D721Med (cell line): ENCODE results near the gene NFKBIZ.

Experiments
- DNase-seq: peaks from one replicate; pipeline ENCODE4 v3.0.0; 2011; ENCODE audit warnings: low spot score; ENCODE audit not compliant: insufficient read length
- FAIRE-seq: peaks from 2 replicates; lab custom pipeline; 2011; peaks lifted over from hg19 to GRCh38; lab: Jason Lieb, UNC
- TF ChIP-seq, protein P1 (sequence below): IDR thresholded peaks from 2 replicates; pipeline ENCODE4 v1.5.1; 2012; ENCODE audit warnings: mild to moderate bottlenecking, control low read depth; ENCODE audit not compliant: insufficient read depth; ENCODE audit errors: missing control alignments

Gene NFKBIZ

DNA sequence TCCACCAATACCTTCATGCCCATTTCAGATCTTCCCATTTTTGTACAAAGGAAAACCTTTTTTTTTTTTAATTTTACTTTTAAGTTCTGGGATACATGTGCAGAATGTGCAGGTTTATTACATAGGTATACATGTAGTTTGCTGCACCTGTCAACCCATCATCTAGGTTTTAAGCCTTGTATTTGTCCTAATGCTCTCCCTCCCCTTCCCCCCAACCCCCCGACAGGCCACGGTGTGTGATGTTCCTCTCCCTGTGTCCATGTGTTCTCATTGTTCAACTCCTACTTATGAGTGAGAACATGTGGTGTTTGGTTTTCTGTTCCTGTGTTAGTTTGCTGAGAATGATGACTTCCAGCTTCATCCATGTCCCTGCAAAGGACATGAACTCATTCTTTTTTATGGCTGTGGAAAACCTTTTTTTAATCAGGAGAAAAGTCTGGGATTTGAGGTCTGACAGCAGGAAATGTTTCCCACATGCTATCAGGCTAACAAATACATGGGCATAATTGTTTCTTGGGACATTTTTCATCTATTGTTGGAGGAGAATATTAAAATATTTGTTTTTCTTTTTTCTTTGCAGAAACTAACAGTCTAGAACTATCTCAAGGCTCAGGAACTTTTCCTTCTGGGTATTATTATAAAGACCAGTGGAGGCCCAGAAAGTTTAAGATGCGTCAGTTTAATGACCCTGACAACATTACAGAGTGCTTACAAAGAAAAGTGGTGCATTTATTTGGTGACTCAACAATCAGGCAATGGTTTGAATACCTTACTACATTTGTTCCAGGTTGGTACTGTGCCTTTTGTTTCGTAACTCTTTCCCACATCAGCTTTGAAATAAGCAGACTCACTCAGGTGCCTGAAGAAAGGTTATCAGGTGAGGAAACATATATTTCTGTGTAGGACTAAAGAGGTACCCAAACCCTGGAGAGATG is 32.8 kb upstream of the NFKBIZ start:
- FAIRE-seq (no peak), DNase-seq (no peak)
- TF ChIP-seq, protein P1, sequence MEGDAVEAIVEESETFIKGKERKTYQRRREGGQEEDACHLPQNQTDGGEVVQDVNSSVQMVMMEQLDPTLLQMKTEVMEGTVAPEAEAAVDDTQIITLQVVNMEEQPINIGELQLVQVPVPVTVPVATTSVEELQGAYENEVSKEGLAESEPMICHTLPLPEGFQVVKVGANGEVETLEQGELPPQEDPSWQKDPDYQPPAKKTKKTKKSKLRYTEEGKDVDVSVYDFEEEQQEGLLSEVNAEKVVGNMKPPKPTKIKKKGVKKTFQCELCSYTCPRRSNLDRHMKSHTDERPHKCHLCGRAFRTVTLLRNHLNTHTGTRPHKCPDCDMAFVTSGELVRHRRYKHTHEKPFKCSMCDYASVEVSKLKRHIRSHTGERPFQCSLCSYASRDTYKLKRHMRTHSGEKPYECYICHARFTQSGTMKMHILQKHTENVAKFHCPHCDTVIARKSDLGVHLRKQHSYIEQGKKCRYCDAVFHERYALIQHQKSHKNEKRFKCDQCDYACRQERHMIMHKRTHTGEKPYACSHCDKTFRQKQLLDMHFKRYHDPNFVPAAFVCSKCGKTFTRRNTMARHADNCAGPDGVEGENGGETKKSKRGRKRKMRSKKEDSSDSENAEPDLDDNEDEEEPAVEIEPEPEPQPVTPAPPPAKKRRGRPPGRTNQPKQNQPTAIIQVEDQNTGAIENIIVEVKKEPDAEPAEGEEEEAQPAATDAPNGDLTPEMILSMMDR, result no peak

DNA sequence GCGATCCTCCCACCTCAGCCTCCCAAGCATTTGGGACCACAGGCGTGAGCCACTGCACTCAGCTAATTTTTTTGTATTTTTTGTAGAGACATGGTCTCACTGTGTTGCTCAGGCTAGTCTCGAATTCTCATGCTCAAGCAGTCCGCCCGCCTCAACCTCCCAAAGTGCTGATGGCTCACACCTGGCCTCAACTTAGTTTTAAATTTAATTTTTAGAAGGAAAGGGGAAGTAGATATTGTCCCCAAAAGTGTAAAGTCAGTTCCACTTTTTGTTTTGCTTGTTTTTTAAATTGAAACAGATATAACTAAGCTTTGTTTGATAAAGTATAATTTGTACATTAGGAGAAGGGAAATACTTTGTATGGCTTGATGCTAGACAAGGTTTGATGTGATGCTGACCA is 31.3 kb upstream of the NFKBIZ start:
- no peak for FAIRE-seq
- DNase-seq, result no peak
- TF ChIP-seq, protein P1, result no peak

DNA sequence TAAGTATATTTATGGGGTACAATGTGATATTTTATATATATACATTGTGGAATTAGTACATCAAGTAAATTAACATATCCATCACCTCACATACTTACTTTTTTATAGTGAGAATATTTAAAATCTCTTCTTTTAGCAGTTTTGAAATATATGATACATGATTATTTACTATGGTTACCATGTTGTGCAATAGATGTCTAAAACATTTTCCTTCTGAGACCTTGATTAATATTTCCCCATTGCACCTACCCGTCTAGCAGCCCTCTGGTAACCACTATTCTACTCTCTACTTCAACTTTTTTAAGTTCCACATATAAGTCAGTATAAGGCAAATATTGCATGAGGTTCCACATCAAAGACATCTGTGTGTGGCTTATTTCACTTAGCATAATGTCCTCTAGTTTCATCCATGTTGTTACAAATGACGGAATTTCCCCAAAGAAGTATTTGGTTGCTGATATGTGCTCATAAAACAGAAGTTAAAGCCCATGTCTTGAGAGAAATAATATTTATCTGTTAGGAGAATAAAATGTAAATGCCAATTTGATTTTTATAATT is 29.6 kb upstream of the NFKBIZ start:
- no peak for DNase-seq
- no peak for FAIRE-seq
- TF ChIP-seq, protein P1, result no peak

DNA sequence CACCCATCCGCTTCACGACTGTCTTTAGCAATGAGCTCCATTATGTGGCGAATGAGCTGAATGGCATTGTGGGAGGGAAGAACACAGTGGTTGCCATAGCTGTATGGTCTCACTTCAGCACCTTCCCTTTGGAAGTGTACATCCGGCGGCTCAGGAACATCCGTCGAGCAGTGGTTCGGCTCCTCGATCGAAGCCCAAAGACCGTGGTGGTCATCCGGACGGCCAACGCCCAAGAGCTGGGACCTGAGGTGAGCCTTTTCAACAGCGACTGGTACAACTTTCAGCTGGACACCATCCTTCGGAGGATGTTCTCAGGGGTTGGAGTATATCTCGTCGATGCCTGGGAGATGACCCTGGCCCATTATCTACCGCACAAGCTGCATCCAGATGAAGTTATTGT is 27.8 kb upstream of the NFKBIZ start:
- FAIRE-seq, result no peak
- TF ChIP-seq, protein P1, result no peak

DNA sequence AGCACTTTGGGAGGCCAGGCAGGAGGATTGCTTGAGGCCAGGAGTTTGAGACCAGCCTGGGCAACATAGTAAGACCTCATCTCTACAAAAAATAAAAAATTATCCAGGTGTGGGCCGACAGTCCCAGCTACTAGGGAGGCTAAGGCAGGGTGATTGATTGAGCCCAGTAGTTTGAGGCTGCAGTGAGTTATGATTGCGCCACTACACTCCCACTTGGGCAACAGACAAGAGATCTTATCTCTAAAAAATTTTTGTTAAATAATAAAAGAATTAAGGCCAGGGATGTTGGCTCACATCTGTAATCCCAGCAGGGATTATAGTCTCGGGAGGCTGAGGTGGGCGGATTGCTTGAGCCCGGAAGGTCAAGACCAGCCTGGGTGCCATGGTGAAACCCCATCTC is 25.8 kb upstream of the NFKBIZ start:
- DNase-seq (no peak), FAIRE-seq (no peak)
- TF ChIP-seq, protein P1, result no peak

More for the DNA sequence above, 27.8 kb upstream of the NFKBIZ start:
- no peak for DNase-seq

DNA sequence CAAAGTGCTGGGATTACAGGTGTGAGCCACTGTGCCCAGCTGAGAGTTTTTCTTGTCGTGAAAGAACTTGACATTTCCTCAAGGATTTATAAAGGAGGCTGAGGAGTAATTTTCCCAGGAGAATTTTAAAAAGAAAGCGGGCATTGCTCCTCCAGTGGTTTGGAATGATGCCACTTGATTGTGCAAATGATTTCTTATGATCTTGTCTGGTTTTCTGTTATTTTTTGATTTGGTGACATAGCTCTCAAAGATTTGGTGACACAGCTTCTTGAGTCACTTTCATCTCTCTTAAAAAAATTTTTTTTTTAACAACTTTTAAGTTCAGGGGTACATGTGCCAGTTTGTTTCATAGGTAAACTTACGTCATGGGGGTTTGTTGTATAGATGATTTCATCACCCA is 24.6 kb upstream of the NFKBIZ start:
- TF ChIP-seq, protein P1, result no peak
- DNase-seq, result no peak
- FAIRE-seq, result no peak
